ENCODE results near the gene HADHA.

- TF ChIP-seq CTCF (IDR thresholded peaks at IDR 0.05; ENCODE audit: insufficient read depth, low read length, poor library complexity, severe bottlenecking) (no peak), EZH2phosphoT487 (conservative IDR thresholded peaks at IDR 0.05; ENCODE audit: low read length) (no peak)
Measured at GRCh38 chr2:26165403-26165802, 79.0 kb downstream of the HADHA start.
